ENCODE results near the gene DIAPH2.

- TF ChIP-seq CTCF (conservative IDR thresholded peaks at IDR 0.05; ENCODE audit: low read length) (no peak), EZH2phosphoT487 (IDR thresholded peaks at IDR 0.05; ENCODE audit: borderline replicate concordance) (no peak)
These were observed 625.7 kb downstream of the DIAPH2 start for GRCh38 chrX:97310373-97310772.
